OCI-LY7 (cell line): Measurements from ENCODE around the gene TMEM97. TPM values are rescaled to one million over a fixed set of nuclear protein-coding genes. Genes with fewer than 3 reads are reported as not detected.
"Not testable (repeated sequence)": the region's sequence is repeated elsewhere in the genome, so short reads cannot be mapped to it uniquely, and the experiment has no call there.

Source experiments
- BruUV-seq: library from RNA; stranded (reverse); fragments of 400-500 nt; replicated peaks from 2 replicates; lab custom pipeline; 2021; lab: Mats Ljungman, UMichigan
- CTCF ChIA-PET: fragments of 300-600 bp; sonication (Branson Sonifier 250); formaldehyde crosslinking; loops from one replicate; lab custom pipeline; 2022; ENCODE audit warnings: antibody characterized with exemption; ENCODE audit not compliant: unreplicated experiment; lab: Charles Lee
- POLR2A ChIA-PET: fragments of 300-600 bp; sonication (Branson Sonifier 250); formaldehyde crosslinking; loops from one replicate; lab custom pipeline; 2022; ENCODE audit warnings: antibody characterized with exemption; lab: Charles Lee
- DNase-seq: peaks from one replicate; pipeline ENCODE4 v3.0.0-alpha.2; 2015; ENCODE audit warnings: low spot score
- H2AFZ ChIP-seq: fragments of 200-600 bp; sonication (generic), shearing (Covaris generic); 2 replicates; pipeline ENCODE4 v1.6.1; 2014; ENCODE audit warnings: mild to moderate bottlenecking, antibody characterized with exemption, low read length, moderate library complexity
- H3K27ac ChIP-seq: fragments of 200-600 bp; sonication (generic); 2 replicates; pipeline ENCODE4 v1.5.1; 2014; ENCODE audit warnings: mixed run types, low read depth, mild to moderate bottlenecking, moderate library complexity, low read length, inconsistent platforms; ENCODE audit not compliant: poor library complexity, severe bottlenecking
- H3K36me3 ChIP-seq: fragments of 200-600 bp; sonication (generic); 2 replicates; pipeline ENCODE4 v1.6.1; 2014; ENCODE audit warnings: mild to moderate bottlenecking, antibody characterized with exemption, low read length, moderate library complexity, mixed read lengths; ENCODE audit not compliant: insufficient read depth
- H3K4me1 ChIP-seq: fragments of 200-600 bp; sonication (generic); 2 replicates; pipeline ENCODE4 v1.5.1; 2014; ENCODE audit warnings: mild to moderate bottlenecking, low read length; ENCODE audit not compliant: insufficient read depth, poor library complexity, severe bottlenecking
- H3K4me2 ChIP-seq: fragments of 200-600 bp; sonication (generic); 2 replicates; pipeline ENCODE4 v1.6.1; 2014; ENCODE audit warnings: mild to moderate bottlenecking, low read length
- H3K4me3 ChIP-seq: fragments of 200-600 bp; sonication (generic); 2 replicates; pipeline ENCODE4 v1.5.1; 2014; ENCODE audit warnings: mild to moderate bottlenecking, low read depth, low read length; ENCODE audit not compliant: poor library complexity, severe bottlenecking
- H3K79me2 ChIP-seq: fragments of 200-600 bp; sonication (generic); 2 replicates; pipeline ENCODE4 v1.6.1; 2016; ENCODE audit warnings: low read depth, mild to moderate bottlenecking, low read length, moderate library complexity, mixed read lengths; ENCODE audit not compliant: insufficient read depth
- H3K9me2 ChIP-seq: fragments of 200-600 bp; sonication (generic); 2 replicates; pipeline ENCODE4 v1.6.1; 2016; ENCODE audit warnings: mild to moderate bottlenecking, low read length, mixed read lengths; ENCODE audit not compliant: insufficient read depth
- H3K9me3 ChIP-seq: fragments of 200-600 bp; sonication (generic); 2 replicates; pipeline ENCODE4 v1.6.1; 2014; ENCODE audit warnings: mild to moderate bottlenecking, mixed run types, low read length, mixed read lengths
- H4K20me1 ChIP-seq: fragments of 200-600 bp; sonication (generic); 2 replicates; pipeline ENCODE4 v1.6.1; 2014; ENCODE audit warnings: mild to moderate bottlenecking, antibody characterized with exemption, low read length, moderate library complexity, mixed read lengths; ENCODE audit not compliant: insufficient read depth
- EZH2phosphoT487 ChIP-seq: fragments of 200-600 bp; sonication (generic); IDR thresholded peaks from 2 replicates; pipeline ENCODE4 v1.6.1; 2018; ENCODE audit warnings: low read depth, borderline replicate concordance, mild to moderate bottlenecking, mixed run types, antibody characterized with exemption, low read length, moderate library complexity, mixed read lengths
- intact Hi-C: fragments of 100-400 bp; cut with micrococcal nuclease; formaldehyde crosslinking; loops from one replicate; pipeline ENCODE4 v1.10.0; 2022; ENCODE audit not compliant: unreplicated experiment
- total RNA-seq, 2 experiments: library from RNA; depleted of rRNA in 1 of 2; stranded (reverse); fragments of >200 nt in 1 of 2; shearing (Covaris generic) in 1 of 2; gene quantifications; 2 replicates each; pipeline ENCODE4 v1.2.3, GENCODE V29; 2014 to 2022
- TF ChIP-seq, protein P1 (sequence below): fragments of 200-600 bp; sonication (generic); conservative IDR thresholded peaks from 2 replicates; pipeline ENCODE4 v1.5.1; 2014; ENCODE audit warnings: mild to moderate bottlenecking, antibody characterized with exemption, low read length, moderate library complexity, mixed read lengths

The TMEM97 gene
- total RNA-seq, 2 experiments from 2014 or later: 65.7 to 69.6 TPM

DNA sequence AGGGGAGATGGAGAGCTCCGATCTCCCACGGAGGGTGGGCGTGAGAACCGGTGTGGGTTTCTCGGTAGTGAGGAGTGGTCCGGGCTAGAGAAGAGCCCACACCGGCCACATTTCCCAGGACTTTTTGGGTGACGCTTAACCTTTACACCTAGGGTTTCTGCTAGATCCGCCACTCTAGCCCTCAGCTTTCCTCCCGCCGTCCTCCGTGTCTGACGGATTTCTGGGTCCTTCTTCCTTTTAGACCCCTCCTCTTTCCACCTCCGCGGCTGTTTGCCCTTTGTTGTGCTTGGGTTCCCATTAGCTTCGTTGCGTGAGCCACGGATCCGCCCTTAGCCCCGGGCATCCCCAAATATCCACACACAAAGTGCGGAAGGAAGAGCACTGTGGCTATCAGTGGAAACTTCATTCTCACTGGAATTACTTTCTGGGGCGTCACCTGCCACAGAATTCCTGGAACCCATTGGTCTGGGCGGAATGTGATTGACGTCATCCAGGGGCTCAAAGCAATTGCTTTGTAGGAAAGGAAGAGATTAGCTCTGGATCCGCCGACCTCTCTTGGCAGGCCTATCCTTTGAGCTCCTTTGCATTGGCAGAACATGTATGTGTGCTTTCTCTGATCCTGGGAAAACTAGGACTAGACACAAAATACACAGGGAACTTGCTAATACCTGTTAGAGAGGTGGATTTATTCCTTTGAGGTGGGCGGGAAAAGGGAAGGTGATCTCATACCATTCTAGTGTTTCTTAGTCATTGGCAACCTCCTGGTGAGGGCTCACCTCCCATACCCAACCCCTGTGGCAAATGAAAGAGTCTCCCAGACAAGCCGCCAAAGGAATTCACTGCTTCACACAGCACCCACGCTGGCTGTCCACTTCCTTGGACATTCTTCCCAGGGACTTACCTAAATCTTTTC lies 17.2 kb downstream of the TMEM97 start:
- Histone ChIP-seq H3K36me3 (peaks cover 3% of the 10 kb centered on the region; the same call in 1 of the 2 replicates), H3K9me2 (no peaks in the 10 kb centered on the region), H3K9me3 (no peaks in the 10 kb centered on the region), H4K20me1 (no peaks in the 10 kb centered on the region), H3K4me3 (peak overlapping the region; percentile 86), H3K27ac (no peak overlapping the region), H3K4me1 (peaks cover 23% of the 10 kb centered on the region), H3K79me2 (peaks cover 10% of the 10 kb centered on the region; the same call in 1 of the 2 replicates), H3K4me2 (peak overlapping the region; percentile 97), H2AFZ (peak overlapping the region; percentile 64)
- ChIA-PET CTCF (interaction anchor here (0.6 to 0.8 kb wide), 2 partner anchors 18 to 21 kb away, joined by 3 read pairs; partner anchors contain the start of gene POLDIP2), POLR2A (interaction anchor here (0.8 to 3.0 kb wide), 8 partner anchors 11 to 260 kb away, joined by 3 to 22 read pairs (median 4); partner anchors contain the start of genes POLDIP2 and TMEM97)
- no peak for DNase-seq
- TF ChIP-seq, protein P1, sequence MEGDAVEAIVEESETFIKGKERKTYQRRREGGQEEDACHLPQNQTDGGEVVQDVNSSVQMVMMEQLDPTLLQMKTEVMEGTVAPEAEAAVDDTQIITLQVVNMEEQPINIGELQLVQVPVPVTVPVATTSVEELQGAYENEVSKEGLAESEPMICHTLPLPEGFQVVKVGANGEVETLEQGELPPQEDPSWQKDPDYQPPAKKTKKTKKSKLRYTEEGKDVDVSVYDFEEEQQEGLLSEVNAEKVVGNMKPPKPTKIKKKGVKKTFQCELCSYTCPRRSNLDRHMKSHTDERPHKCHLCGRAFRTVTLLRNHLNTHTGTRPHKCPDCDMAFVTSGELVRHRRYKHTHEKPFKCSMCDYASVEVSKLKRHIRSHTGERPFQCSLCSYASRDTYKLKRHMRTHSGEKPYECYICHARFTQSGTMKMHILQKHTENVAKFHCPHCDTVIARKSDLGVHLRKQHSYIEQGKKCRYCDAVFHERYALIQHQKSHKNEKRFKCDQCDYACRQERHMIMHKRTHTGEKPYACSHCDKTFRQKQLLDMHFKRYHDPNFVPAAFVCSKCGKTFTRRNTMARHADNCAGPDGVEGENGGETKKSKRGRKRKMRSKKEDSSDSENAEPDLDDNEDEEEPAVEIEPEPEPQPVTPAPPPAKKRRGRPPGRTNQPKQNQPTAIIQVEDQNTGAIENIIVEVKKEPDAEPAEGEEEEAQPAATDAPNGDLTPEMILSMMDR: no peak
- no peak for TF ChIP-seq EZH2phosphoT487
- intact Hi-C loops: loop anchor here (1.0 to 2.0 kb wide), 2 partner anchors 21 to 35 kb away; partner anchors contain the start of genes POLDIP2, SARM1 and VTN
- BruUV-seq: TSS peak; percentile 30

DNA sequence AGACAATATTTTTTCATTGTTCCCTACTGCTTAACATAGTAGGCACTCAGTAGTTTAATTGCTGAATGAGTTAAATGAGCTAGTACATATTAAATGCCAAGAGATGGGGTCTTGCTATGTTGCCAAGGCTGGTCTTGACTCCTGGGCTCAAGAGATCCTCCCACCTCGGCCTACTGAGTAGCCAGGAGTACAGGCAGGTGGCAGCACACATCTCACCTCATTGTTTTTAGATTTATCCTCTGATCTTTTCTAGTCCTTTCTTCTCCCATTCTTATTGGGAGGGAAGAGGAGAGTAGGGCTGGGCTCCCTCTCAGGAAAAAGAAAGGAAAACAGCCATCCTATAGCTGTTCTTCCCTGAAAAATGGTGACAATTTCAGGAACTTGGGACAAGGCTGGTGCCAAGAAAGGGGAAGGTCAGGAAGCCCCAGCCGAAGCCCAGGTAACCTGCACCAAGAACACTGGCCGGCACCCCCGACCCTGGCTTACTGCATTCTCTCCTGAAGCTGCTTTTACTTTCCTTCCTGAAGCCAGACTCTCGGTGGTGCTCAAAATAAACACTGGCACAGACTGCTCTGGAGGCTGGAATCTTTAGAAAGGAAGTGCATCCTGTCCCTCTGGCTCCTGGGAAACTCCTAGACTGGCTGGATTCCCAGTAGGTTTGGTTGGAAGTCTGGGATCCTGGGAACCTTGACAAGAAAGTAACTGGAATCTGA lies 19.2 kb downstream of the TMEM97 start:
- H3K4me2 ChIP-seq: no peak overlapping the region
- POLR2A ChIA-PET: interaction anchor here (0.8 kb wide), 1 partner anchor 19 kb away, joined by 3 read pairs; the partner anchor contains the start of gene POLDIP2
- TF ChIP-seq, protein P1: peak; percentile 40
- no peak for TF ChIP-seq EZH2phosphoT487

DNA sequence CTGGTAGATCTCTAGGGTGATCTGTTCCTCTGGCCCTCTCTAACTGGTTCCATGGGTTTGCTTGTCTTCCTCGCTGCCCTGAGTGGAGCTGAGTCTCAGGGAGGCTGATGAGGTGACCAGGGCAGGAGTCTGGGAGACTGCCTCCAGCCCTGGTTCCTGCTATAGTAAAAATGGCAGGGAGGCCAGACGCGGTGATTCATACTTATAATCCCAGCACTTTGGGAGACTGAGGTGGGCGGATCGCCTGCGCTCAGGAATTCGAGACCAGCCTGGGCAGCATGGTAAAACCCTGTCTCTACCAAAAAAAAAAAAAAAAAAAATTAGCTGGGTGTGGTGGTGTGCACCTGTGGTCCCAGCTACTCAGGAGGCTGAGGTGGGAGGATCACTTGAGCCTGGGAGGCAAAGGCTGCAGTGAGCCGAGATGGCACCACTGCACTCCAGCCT lies 19.8 kb downstream of the TMEM97 start:
- POLR2A ChIA-PET, CTCF ChIA-PET, H3K79me2 ChIP-seq: not testable (repeated sequence)

More for the DNA sequence above, 19.2 kb downstream of the TMEM97 start:
- Histone ChIP-seq H4K20me1 (no peaks in the 10 kb centered on the region), H3K36me3 (peaks cover 23% of the 10 kb centered on the region), H3K9me2 (no peaks in the 10 kb centered on the region), H3K79me2 (peaks cover 10% of the 10 kb centered on the region; the same call in 1 of the 2 replicates), H3K4me3 (no peak overlapping the region), H2AFZ (no peak overlapping the region), H3K27ac (no peak overlapping the region), H3K9me3 (no peaks in the 10 kb centered on the region), H3K4me1 (peaks cover 34% of the 10 kb centered on the region)
- no peak for DNase-seq
- CTCF ChIA-PET: no interaction called here
- BruUV-seq: no TSS peak
- intact Hi-C loops: no loop called here

More for the DNA sequence above, 19.8 kb downstream of the TMEM97 start:
- H3K4me3 ChIP-seq, H4K20me1 ChIP-seq, intact Hi-C loops, H3K9me3 ChIP-seq, H3K4me2 ChIP-seq, H3K27ac ChIP-seq, H3K9me2 ChIP-seq, BruUV-seq, H2AFZ ChIP-seq, DNase-seq: not testable (repeated sequence)
- H3K36me3 ChIP-seq: peaks cover 23% of the 10 kb centered on the region
- peaks cover 40% of the 10 kb centered on the region for H3K4me1 ChIP-seq
